DND-41 (cell line): Measurements from ENCODE around the gene CDH23.

Experiments
- ATAC-seq: fragments of 200-7000 bp; cut with Tn5 transposase; 3 replicates; pipeline ENCODE4 v1.9.1; 2021; ENCODE audit warnings: low read depth; ENCODE audit not compliant: insufficient read depth
- DNase-seq: peaks from one replicate; pipeline ENCODE4 v3.0.0-alpha.2; 2020
- H2AFZ ChIP-seq: 2 replicates; pipeline ENCODE4 v1.6.0; 2012; ENCODE audit warnings: low read depth, low read length
- H3K27ac ChIP-seq: 2 replicates; pipeline ENCODE4 v1.5.1; 2012; ENCODE audit warnings: low read length, inconsistent platforms
- H3K27me3 ChIP-seq: fragments of 200-600 bp; sonication (generic); 2 replicates; pipeline ENCODE4 v1.6.0; 2012; ENCODE audit warnings: low read length, mild to moderate bottlenecking, inconsistent platforms; ENCODE audit not compliant: insufficient read depth, poor library complexity
- H3K36me3 ChIP-seq: 2 replicates; pipeline ENCODE4 v1.5.1; 2012; ENCODE audit warnings: low read length, inconsistent platforms; ENCODE audit not compliant: insufficient read depth
- H3K4me1 ChIP-seq: 2 replicates; pipeline ENCODE4 v1.5.1; 2012; ENCODE audit warnings: mild to moderate bottlenecking, low read length; ENCODE audit not compliant: insufficient read depth
- H3K4me2 ChIP-seq: 2 replicates; pipeline ENCODE4 v1.6.0; 2012; ENCODE audit warnings: mild to moderate bottlenecking, moderate library complexity, low read length, inconsistent platforms; ENCODE audit not compliant: insufficient read depth
- H3K4me3 ChIP-seq, 2 experiments: fragments of 200-600 bp in 1 of 2; shearing (Covaris generic) in 1 of 2; 2 replicates each; pipeline ENCODE4 v1.5.1; 2012 to 2016; ENCODE audit warnings: inconsistent platforms in 2 of 2, low read length in 2 of 2, mild to moderate bottlenecking in 2 of 2, low read depth in 1 of 2, moderate library complexity in 1 of 2
- H3K79me2 ChIP-seq: 2 replicates; pipeline ENCODE4 v1.6.0; 2012; ENCODE audit warnings: low read length, inconsistent platforms; ENCODE audit not compliant: insufficient read depth
- H3K9ac ChIP-seq: 2 replicates; pipeline ENCODE4 v1.6.0; 2012; ENCODE audit warnings: low read depth, mild to moderate bottlenecking, inconsistent platforms, low read length, moderate library complexity
- H3K9me3 ChIP-seq: 2 replicates; pipeline ENCODE4 v1.5.1; 2012; ENCODE audit warnings: low read length, moderate library complexity, mild to moderate bottlenecking, inconsistent platforms; ENCODE audit not compliant: insufficient read depth, severe bottlenecking
- H4K20me1 ChIP-seq: 2 replicates; pipeline ENCODE4 v1.6.0; 2012; ENCODE audit warnings: low read length; ENCODE audit not compliant: insufficient read depth
- CTCF ChIP-seq: IDR thresholded peaks from 2 replicates; pipeline ENCODE4 v1.5.1; 2012; ENCODE audit warnings: borderline replicate concordance, low read length, moderate library complexity, mild to moderate bottlenecking; ENCODE audit not compliant: poor library complexity, severe bottlenecking; ENCODE audit errors: extremely low read depth
- EZH2 ChIP-seq: IDR thresholded peaks from 3 replicates; pipeline ENCODE4 v1.6.1; 2012; ENCODE audit warnings: borderline replicate concordance, low read depth, mild to moderate bottlenecking, moderate library complexity, low read length, inconsistent platforms; ENCODE audit not compliant: severe bottlenecking

The CDH23 gene

GRCh38 chr10:71404503-71405295 is 8.0 kb downstream of the CDH23 start:
- no peaks in the 10 kb centered on the region for H3K36me3 ChIP-seq
- TF ChIP-seq CTCF (no peak), EZH2 (no peak)
- no peak for ATAC-seq
- H3K4me3 ChIP-seq: no peak overlapping the region
- H3K79me2 ChIP-seq: no peaks in the 10 kb centered on the region
- no peak overlapping the region for H3K4me2 ChIP-seq
- H3K9ac ChIP-seq: no peak overlapping the region
- peaks cover 4% of the 10 kb centered on the region for H3K27me3 ChIP-seq
- no peak overlapping the region for H2AFZ ChIP-seq
- no peaks in the 10 kb centered on the region for H3K9me3 ChIP-seq
- H3K27ac ChIP-seq: no peak overlapping the region
- H3K4me1 ChIP-seq: no peaks in the 10 kb centered on the region
- no peaks in the 10 kb centered on the region for H4K20me1 ChIP-seq
- DNase-seq: no peak

GRCh38 chr10:71406878-71407277 is 10.2 kb downstream of the CDH23 start:
- no peak overlapping the region for H3K4me2 ChIP-seq
- no peaks in the 10 kb centered on the region for H3K4me1 ChIP-seq
- no peaks in the 10 kb centered on the region for H3K79me2 ChIP-seq
- no peaks in the 10 kb centered on the region for H4K20me1 ChIP-seq
- H3K9ac ChIP-seq: no peak overlapping the region
- no peaks in the 10 kb centered on the region for H3K9me3 ChIP-seq
- no peaks in the 10 kb centered on the region for H3K36me3 ChIP-seq
- H3K27ac ChIP-seq: no peak overlapping the region
- TF ChIP-seq CTCF (no peak), EZH2 (no peak)
- H3K4me3 ChIP-seq: no peak overlapping the region
- DNase-seq (no peak), ATAC-seq (no peak)
- peaks cover 4% of the 10 kb centered on the region for H3K27me3 ChIP-seq
- no peak overlapping the region for H2AFZ ChIP-seq

- ATAC-seq: no peak
- no peaks in the 10 kb centered on the region for H3K4me1 ChIP-seq
- no peak overlapping the region for H3K4me2 ChIP-seq
- TF ChIP-seq CTCF: no peak
- no peak for TF ChIP-seq EZH2
- no peaks in the 10 kb centered on the region for H3K36me3 ChIP-seq
- no peak overlapping the region for H2AFZ ChIP-seq
- no peak overlapping the region for H3K4me3 ChIP-seq
- H3K79me2 ChIP-seq: no peaks in the 10 kb centered on the region
- H3K9me3 ChIP-seq: no peaks in the 10 kb centered on the region
- DNase-seq: no peak
- no peak overlapping the region for H3K9ac ChIP-seq
- no peak overlapping the region for H3K27ac ChIP-seq
- peaks cover 4% of the 10 kb centered on the region for H3K27me3 ChIP-seq
- H4K20me1 ChIP-seq: no peaks in the 10 kb centered on the region
Measured at GRCh38 chr10:71408436-71409225, 11.9 kb downstream of the CDH23 start.
